K562 (cell line): ENCODE results near the gene JUN. TPM values are rescaled to one million over a fixed set of nuclear protein-coding genes. Genes with fewer than 3 reads are reported as not detected.
A peak's percentile ranks its signal among the peaks of the same experiment; 100 is the strongest.

Source experiments
- ARHGAP35 ChIP-seq: fragments of 450-650 bp; IDR thresholded peaks from 2 replicates; pipeline ENCODE4 v1.6.1; 2018; ENCODE audit not compliant: partially characterized antibody
- CEBPB ChIP-seq: fragments of 450-650 bp; IDR thresholded peaks from 2 replicates; pipeline ENCODE4 v1.6.1; 2016; ENCODE audit warnings: missing genetic modification characterization, missing compliant biosample characterization
- DEAF1 ChIP-seq: fragments of 450-650 bp; formaldehyde crosslinking; IDR thresholded peaks from 2 replicates; pipeline ENCODE4 v1.4.0; 2020; ENCODE audit warnings: mild to moderate bottlenecking, moderate library complexity
- DMBX1 ChIP-seq: fragments of 250-450 bp; sonication (Bioruptor Pico); IDR thresholded peaks from 2 replicates; pipeline ENCODE4 v1.8.0; 2022; ENCODE audit warnings: inconsistent platforms, mild to moderate bottlenecking, moderate library complexity, borderline replicate concordance
- ESRRB ChIP-seq: fragments of 250-450 bp; sonication (Bioruptor Pico); IDR thresholded peaks from 2 replicates; pipeline ENCODE4 v1.5.0; 2020; ENCODE audit warnings: mild to moderate bottlenecking, moderate library complexity, borderline replicate concordance
- KHSRP ChIP-seq: fragments of 450-650 bp; IDR thresholded peaks from 2 replicates; pipeline ENCODE4 v1.6.1; 2017
- RFX7 ChIP-seq: fragments of 250-450 bp; sonication (Bioruptor Pico); IDR thresholded peaks from 2 replicates; pipeline ENCODE4 v1.5.1; 2021; ENCODE audit warnings: mild to moderate bottlenecking
- TEAD4 ChIP-seq, 2 experiments: sonication (generic) in 1 of 2; formaldehyde crosslinking in 1 of 2; IDR thresholded peaks; 2 replicates each; pipeline versions ENCODE4 v1.6.1 to v1.8.0; 2012 to 2022; ENCODE audit warnings: borderline replicate concordance in 1 of 2, inconsistent platforms in 1 of 2, low read length in 1 of 2, mild to moderate bottlenecking in 1 of 2, missing genetic modification reagents in 1 of 2
- TGIF2 ChIP-seq: sonication (generic); formaldehyde crosslinking; IDR thresholded peaks from 2 replicates; pipeline ENCODE4 v1.8.1; 2022; ENCODE audit warnings: mild to moderate bottlenecking, missing genetic modification reagents, moderate library complexity
- XRCC5 ChIP-seq: fragments of 200-400 bp; formaldehyde crosslinking; IDR thresholded peaks from 2 replicates; pipeline ENCODE4 v1.6.1; 2017; ENCODE audit warnings: low read depth, mild to moderate bottlenecking, low read length
- polyA plus RNA-seq, 8 experiments: library from polyadenylated mRNA; depleted of rRNA in 4 of 8; stranded (reverse) in 5 of 8; unstranded in 3 of 8; fragments of >200 nt; fragmentation: Nextera tagmentation in 2 of 8; fragmentation: Illumina TruSeq in 1 of 8; extraction: Ambion mirVana in 2 of 8; extraction: Trizol in 1 of 8; gene quantifications; 2 replicates each; pipeline versions ENCODE4 v1.2.1 to v1.2.3, GENCODE V29; 2011 to 2014; ENCODE audit warnings: inconsistent platforms in 1 of 8, missing spikeins in 1 of 8
- total RNA-seq, 7 experiments: library from RNA; depleted of rRNA in 6 of 7; stranded (reverse); fragments of >200 nt in 6 of 7; fragmentation: Illumina TruSeq in 2 of 7; extraction: Trizol in 2 of 7; gene quantifications; 2 replicates each; pipeline versions ENCODE4 v1.2.1 to v1.2.3, GENCODE V29; 2011 to 2021; ENCODE audit warnings: low replicate concordance in 1 of 7
- TF ChIP-seq, protein P1 (sequence below): fragments of 450-650 bp; IDR thresholded peaks from 2 replicates; pipeline ENCODE4 v1.6.1; 2016; ENCODE audit warnings: mild to moderate bottlenecking, moderate library complexity
- TF ChIP-seq, protein P2 (sequence below): fragments of 250-450 bp; sonication (Bioruptor Pico); IDR thresholded peaks from 2 replicates; pipeline ENCODE4 v1.5.0; 2022; ENCODE audit warnings: mild to moderate bottlenecking

JUN gene
- total and polyA plus RNA-seq, 9 of the 15 experiments (the other 6 are each of a cell fraction or from before 2014, with no cell fraction given), result 0.32 to 23.4 (median 4.0) TPM

DNA sequence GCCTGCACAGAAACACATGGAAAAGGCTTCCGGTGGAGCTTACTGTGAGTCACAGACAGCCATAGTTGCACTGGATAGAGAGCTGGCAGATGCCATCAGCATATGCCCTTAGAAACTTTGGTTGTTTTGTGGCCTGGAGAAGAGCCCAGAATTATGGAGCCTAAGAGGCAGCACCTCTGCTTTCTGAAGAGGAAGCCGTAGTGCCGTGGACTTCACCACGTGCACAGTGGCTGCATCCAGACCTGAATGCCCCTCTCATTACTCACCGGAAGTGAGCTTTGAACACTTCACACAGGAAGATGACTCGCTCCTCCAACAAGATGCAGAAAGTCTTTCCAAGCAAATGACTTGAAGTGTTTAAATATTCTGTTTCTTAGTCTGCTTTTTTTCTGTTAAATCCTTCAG lies 28.4 kb downstream of the JUN start (continued):
- TF ChIP-seq, protein P1, sequence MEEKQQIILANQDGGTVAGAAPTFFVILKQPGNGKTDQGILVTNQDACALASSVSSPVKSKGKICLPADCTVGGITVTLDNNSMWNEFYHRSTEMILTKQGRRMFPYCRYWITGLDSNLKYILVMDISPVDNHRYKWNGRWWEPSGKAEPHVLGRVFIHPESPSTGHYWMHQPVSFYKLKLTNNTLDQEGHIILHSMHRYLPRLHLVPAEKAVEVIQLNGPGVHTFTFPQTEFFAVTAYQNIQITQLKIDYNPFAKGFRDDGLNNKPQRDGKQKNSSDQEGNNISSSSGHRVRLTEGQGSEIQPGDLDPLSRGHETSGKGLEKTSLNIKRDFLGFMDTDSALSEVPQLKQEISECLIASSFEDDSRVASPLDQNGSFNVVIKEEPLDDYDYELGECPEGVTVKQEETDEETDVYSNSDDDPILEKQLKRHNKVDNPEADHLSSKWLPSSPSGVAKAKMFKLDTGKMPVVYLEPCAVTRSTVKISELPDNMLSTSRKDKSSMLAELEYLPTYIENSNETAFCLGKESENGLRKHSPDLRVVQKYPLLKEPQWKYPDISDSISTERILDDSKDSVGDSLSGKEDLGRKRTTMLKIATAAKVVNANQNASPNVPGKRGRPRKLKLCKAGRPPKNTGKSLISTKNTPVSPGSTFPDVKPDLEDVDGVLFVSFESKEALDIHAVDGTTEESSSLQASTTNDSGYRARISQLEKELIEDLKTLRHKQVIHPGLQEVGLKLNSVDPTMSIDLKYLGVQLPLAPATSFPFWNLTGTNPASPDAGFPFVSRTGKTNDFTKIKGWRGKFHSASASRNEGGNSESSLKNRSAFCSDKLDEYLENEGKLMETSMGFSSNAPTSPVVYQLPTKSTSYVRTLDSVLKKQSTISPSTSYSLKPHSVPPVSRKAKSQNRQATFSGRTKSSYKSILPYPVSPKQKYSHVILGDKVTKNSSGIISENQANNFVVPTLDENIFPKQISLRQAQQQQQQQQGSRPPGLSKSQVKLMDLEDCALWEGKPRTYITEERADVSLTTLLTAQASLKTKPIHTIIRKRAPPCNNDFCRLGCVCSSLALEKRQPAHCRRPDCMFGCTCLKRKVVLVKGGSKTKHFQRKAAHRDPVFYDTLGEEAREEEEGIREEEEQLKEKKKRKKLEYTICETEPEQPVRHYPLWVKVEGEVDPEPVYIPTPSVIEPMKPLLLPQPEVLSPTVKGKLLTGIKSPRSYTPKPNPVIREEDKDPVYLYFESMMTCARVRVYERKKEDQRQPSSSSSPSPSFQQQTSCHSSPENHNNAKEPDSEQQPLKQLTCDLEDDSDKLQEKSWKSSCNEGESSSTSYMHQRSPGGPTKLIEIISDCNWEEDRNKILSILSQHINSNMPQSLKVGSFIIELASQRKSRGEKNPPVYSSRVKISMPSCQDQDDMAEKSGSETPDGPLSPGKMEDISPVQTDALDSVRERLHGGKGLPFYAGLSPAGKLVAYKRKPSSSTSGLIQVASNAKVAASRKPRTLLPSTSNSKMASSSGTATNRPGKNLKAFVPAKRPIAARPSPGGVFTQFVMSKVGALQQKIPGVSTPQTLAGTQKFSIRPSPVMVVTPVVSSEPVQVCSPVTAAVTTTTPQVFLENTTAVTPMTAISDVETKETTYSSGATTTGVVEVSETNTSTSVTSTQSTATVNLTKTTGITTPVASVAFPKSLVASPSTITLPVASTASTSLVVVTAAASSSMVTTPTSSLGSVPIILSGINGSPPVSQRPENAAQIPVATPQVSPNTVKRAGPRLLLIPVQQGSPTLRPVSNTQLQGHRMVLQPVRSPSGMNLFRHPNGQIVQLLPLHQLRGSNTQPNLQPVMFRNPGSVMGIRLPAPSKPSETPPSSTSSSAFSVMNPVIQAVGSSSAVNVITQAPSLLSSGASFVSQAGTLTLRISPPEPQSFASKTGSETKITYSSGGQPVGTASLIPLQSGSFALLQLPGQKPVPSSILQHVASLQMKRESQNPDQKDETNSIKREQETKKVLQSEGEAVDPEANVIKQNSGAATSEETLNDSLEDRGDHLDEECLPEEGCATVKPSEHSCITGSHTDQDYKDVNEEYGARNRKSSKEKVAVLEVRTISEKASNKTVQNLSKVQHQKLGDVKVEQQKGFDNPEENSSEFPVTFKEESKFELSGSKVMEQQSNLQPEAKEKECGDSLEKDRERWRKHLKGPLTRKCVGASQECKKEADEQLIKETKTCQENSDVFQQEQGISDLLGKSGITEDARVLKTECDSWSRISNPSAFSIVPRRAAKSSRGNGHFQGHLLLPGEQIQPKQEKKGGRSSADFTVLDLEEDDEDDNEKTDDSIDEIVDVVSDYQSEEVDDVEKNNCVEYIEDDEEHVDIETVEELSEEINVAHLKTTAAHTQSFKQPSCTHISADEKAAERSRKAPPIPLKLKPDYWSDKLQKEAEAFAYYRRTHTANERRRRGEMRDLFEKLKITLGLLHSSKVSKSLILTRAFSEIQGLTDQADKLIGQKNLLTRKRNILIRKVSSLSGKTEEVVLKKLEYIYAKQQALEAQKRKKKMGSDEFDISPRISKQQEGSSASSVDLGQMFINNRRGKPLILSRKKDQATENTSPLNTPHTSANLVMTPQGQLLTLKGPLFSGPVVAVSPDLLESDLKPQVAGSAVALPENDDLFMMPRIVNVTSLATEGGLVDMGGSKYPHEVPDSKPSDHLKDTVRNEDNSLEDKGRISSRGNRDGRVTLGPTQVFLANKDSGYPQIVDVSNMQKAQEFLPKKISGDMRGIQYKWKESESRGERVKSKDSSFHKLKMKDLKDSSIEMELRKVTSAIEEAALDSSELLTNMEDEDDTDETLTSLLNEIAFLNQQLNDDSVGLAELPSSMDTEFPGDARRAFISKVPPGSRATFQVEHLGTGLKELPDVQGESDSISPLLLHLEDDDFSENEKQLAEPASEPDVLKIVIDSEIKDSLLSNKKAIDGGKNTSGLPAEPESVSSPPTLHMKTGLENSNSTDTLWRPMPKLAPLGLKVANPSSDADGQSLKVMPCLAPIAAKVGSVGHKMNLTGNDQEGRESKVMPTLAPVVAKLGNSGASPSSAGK, result peak; percentile 82
- no peak for TF ChIP-seq DEAF1 (CRISPR knock-in tag)
- no peak for TF ChIP-seq ESRRB
- no peak for TF ChIP-seq ARHGAP35
- peak; percentile 24; the same call in 1 of the 2 replicates for TF ChIP-seq TEAD4 (IDR thresholded peaks at IDR 0.05; ENCODE audit: low read length)
- no peak for TF ChIP-seq TEAD4 (CRISPR knock-in tag; IDR thresholded peaks at IDR 0.05; ENCODE audit: borderline replicate concordance)
- no peak for TF ChIP-seq XRCC5
- TF ChIP-seq RFX7 (CRISPR knock-in tag), result no peak
- TF ChIP-seq, protein P2, sequence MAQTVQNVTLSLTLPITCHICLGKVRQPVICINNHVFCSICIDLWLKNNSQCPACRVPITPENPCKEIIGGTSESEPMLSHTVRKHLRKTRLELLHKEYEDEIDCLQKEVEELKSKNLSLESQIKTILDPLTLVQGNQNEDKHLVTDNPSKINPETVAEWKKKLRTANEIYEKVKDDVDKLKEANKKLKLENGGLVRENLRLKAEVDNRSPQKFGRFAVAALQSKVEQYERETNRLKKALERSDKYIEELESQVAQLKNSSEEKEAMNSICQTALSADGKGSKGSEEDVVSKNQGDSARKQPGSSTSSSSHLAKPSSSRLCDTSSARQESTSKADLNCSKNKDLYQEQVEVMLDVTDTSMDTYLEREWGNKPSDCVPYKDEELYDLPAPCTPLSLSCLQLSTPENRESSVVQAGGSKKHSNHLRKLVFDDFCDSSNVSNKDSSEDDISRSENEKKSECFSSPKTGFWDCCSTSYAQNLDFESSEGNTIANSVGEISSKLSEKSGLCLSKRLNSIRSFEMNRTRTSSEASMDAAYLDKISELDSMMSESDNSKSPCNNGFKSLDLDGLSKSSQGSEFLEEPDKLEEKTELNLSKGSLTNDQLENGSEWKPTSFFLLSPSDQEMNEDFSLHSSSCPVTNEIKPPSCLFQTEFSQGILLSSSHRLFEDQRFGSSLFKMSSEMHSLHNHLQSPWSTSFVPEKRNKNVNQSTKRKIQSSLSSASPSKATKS (CRISPR knock-in tag), result no peak
- TF ChIP-seq DMBX1 (CRISPR knock-in tag), result peak; percentile 66; the same call in 1 of the 2 replicates
- no peak for TF ChIP-seq CEBPB (tag)
- TF ChIP-seq TGIF2 (CRISPR knock-in tag), result no peak
- no peak for TF ChIP-seq KHSRP
